HG03558 (cell line): ENCODE data around the gene CX3CR1.

Experiments
- ATAC-seq: cut with Tn5 transposase; IDR thresholded peaks from one replicate; pipeline ENCODE4 v1.9.1; 2021; ENCODE audit warnings: moderate number of reproducible peaks; ENCODE audit not compliant: unreplicated experiment; ENCODE audit errors: extremely low read depth

CX3CR1 gene

DNA sequence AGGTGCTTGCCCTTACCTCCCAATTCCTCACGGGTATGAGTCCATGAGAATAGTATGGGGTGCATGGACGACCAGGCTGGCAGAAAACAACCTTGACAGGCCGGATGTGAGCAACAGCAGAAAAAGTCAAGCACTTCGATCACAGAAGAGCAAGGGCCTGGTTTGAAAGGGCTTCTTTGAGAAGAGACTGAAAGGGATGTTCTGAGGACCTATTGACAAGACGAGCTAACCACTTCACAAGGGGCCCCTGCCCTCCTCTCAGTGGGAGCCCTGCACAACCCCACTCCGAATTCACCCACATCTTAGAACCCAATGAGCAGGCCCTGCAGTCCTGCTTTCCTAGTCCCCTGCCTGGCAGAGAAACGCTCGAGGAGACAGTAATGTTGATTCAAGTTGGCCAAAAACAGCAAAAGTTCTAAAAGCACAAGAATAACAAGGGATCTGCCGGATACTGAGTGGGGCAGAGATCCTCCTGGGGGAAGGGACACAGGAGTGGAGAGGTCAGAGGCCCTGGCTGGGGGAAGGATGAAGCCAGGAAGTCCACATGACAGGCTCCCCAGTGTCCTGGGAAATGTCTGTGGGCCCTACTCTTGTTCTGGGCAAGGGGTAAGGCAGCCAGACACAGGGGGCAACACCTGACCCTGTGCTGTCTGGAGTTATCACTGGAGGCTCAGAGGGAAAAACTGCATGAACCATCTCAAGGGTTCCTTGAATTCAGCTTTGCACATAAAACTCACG is 14.8 kb upstream of the CX3CR1 start:
- no peak for ATAC-seq

DNA sequence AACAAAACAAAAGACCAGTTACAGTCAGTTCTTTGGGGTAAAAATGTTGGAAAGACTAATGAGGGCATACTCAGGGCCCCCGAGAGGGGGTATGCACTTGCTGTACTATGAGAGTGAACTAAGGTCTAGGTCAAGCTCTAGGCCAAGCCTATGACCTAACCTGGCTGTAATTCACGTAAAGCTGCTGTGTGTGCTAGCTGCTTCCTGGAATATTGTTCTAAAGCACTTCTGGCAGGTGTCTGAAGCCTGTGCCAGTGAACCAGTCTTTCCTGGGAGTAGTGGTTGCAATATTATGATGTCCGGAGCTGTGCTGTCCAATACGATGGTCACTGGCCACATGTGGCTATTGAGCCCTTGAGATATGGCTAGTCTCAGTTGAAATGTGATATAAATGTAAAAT is 13.1 kb upstream of the CX3CR1 start:
- ATAC-seq: no peak

DNA sequence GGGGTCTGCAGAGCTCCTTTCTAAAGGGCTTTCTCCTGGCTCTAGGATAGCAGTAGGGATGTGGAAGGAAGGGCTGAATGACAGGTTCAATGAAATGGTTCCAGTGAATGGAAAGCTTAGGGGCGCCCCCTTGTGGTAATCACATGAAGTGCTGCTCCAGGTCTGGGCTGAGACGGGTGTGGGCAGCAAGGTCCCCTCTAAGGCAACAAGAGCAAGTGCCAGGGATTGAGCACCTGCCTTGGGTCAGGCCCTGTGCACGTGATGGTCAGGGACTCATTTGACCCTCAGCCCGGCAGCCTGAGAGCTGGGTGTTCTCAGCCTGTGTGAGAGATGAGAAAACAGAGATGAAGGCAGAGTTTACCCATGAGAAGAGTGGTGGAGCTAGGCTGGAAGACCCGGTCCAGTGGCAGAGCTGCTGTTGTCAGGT is 12.1 kb upstream of the CX3CR1 start:
- no peak for ATAC-seq

DNA sequence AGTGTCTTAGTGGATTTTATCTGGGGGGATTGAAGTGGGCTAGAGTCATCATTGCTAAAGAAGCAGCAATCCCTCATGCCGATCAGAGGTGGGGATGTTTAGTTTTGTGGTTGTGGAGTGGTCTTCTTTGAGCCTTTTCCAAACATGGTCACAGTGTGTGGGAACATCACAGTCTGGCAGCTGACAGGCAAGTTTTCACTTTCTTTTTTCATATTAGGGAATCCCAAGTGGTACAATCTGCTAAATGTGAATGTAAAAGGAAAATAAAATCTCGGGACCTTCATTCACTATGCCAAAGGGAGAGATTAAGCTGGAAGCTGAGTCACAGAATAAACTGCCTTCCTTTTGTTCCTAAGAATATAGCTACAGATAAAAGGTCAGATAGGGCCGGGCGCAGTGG is 10.4 kb upstream of the CX3CR1 start:
- no peak for ATAC-seq

DNA sequence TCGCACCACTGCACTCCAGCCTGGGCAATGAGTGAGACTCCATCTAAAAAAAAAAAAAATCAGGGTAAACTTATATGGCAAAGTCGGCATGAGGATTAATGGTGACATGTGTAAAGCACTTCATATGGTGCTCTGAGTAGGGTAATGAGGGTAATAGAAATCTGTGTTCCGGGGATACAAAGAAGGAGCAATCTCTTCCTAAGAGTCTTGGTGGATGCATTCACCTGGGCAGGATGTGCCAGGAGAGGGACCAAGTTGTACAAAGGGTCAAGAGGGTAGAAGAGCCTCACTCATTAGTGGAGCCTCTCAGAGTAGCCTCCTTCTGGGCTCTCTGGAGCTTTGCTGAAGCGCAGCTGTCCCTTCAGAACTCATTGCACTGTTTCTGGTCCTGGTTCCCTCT is 9.3 kb upstream of the CX3CR1 start:
- ATAC-seq: no peak

DNA sequence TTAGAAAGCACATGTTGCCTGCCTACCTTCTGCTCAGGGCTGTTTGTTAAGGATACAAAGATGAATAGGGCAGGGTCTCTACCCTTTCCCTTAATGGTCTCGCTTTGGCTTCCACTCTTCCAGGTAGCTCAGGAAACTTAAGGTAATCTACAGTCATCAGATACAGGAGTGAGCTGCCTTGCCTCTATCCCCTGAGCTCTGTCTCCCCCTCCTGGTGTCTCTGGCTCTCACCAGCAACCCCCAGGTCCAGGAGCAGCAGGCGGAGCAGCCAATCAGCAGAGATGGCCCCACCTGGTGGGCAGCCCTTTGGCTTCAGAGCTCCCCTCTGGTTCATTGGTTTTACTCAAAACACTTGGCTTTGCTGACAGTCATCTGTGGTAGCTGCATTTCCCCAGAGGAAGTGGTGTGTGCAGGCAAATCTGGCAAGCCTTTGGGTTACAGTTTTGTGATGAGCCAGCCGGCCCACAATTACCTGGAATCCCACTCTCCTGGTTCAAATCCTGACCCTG is 8.5 kb upstream of the CX3CR1 start:
- ATAC-seq: peak; percentile 96

DNA sequence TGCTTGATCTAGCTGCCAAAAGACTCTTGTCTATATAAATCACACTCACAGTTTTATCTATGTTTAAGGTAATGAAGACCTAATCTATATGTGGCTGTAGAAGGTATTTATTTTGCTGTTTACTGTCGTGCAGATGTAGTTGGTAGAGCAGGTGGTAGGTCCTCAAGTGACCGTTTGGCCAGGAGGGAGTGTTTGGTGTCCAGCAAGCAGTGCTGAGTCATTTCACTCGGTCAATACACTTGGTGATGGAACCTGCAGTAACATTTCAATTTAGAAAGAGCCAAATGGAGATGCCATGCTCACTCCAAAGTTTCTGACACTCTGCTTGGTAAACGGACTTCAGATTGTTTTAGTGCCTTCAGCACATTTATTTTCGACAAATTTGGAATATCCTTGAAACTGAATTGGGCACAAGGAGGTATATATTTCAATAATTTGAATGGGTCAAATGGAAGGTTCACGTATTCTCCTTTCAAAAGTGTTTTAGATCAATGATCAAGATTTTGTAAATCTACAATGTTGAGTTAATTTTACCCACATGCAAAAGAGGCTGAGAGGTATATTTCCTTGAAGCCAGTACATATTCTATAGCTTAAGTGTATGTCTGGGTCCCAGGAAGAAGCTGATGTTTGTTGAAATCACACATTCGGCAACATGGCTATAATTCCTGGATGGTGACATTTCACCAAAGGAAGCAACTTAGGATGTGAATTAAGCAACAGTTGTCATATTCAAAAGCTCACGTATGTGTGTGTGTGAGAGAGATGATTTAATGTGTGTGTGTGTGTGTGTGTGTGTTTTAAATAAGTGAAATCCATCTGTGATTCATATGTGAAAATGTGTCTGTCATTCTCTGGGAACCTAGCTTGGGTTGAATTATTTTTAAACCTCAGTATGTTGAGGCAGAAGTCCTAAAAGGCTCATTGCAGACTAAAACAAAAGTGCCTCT is 7.7 kb upstream of the CX3CR1 start:
- ATAC-seq: no peak

DNA sequence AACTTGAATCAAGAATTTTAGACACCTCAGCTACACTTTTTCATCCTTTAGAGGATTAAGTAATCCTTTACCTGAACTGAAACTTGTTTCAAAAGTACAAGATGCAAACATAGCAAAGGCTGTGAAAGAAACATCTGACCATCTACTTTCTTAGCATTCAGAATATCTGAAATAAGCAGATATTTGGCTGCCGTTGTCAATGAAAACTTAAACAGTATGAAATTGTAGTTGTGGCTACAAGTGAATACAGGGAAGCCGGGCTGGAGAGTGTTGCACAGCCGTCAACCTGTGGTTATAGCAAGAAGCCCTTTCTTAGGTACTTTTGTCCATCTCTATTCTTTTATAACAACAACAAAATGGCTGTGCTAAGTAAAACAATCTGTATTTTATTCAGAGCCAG is 6.9 kb upstream of the CX3CR1 start:
- ATAC-seq: no peak

DNA sequence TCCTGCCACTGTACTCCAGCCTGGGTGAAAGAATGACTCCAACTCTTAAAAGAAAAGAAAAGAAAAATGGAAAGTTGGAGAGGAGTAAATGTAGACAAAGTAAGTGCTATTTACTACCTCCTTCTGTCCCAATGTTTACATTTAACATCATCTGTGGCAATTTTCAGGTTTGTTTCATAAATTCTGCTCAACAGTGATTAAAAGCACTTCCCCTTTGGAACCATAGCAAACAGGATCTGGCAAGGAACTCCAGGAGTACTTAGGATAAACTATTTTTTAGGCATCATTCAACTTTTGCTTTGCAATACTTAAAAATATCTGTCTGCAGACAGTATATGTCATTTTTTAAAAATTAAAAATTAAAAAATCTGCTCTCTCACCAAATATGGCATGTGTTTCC is 5.5 kb upstream of the CX3CR1 start:
- no peak for ATAC-seq

DNA sequence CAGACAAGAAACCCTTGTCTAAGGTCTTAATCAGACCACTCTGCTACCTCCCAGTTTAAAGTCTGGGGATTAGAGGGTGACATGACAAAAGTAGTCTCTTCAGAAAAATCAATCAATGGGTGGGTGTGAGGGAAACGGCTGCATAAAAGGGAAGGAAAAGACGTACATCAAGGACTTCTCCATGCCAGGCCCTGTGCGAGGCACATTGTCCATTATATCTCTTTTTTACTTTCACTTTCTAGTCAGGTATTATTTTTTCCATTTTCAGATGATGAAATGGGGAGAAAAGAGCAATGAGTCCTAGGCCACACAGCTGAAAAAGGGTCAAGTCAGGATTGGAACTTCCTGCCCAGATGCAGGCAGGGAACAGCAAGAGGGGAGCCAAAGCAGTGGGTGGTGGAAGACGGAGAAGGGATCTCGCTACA is 4.6 kb upstream of the CX3CR1 start:
- no peak for ATAC-seq

DNA sequence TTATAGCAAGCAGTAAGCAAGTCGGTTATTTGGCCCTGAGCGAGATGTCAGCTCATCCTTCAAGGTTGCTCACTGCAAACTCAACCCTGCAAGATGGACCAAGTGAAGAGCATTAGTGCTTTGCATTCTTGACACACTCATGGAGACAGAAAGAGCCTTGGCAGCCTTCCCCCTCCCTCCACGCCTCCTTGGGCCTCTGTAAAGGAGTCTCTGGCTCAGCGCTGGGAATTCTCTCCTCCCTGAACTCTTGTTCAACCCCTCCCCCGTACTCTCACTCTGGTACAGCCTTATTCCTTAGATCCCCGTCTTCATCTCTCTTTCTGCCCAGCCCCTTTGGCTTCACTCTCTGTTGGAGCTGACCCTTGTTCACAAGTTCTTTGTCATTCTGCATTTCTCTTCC is 2.2 kb upstream of the CX3CR1 start:
- ATAC-seq: no peak

DNA sequence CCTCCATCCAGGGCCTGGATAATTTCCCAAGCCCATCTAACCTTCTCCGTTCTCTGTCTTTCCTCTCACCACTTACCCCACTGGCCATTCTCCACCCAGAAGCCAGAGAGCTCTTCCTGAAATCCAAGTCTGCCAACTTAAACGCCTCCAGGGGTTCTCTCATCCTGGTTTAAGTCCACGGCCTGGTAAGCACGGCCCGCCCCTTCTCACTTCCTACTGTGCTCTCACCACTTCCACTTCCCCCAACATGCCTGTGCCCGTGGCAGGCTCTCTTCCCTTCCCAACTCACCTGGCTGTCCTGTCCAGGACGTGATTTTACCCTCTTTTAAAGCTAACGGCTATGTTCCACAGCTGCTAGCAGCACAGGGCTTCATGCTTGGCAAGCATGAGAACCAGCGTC is 1.7 kb upstream of the CX3CR1 start:
- no peak for ATAC-seq

DNA sequence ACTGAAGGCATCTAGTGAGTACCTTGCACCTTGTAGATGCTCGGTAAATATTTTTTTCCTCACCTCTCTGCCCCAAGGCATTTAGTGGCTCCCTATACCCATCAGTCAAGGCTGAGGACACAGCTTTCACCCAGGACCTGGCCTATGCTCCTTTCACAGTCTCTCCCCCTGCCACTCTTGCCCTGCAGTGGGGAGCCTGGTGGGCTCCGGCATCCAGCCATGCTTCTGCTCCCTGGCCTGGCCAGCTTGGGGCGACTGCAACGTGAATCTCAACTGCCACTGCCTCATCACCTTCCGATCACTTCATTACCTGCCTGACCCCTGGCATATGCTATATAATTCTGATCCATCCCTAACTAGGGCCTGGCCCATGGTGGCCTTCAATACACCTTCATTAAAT is 735 bp upstream of the CX3CR1 start:
- ATAC-seq: no peak

DNA sequence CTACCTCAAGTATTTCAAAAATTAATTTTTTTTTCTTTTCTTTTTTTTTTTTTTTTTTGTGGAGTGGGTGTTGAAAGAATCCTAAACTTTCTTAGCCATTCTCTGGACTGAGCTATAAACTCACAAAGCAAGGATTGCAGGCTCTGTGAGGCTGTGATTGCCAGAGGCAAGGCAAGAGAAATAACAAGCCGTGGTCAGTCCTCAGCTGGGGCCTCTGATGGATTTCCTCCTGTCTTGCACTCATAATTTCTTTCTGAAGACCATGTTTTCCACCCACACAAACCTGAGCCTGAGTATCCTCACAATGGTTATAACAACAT is 1.3 kb downstream of the CX3CR1 start:
- no peak for ATAC-seq

DNA sequence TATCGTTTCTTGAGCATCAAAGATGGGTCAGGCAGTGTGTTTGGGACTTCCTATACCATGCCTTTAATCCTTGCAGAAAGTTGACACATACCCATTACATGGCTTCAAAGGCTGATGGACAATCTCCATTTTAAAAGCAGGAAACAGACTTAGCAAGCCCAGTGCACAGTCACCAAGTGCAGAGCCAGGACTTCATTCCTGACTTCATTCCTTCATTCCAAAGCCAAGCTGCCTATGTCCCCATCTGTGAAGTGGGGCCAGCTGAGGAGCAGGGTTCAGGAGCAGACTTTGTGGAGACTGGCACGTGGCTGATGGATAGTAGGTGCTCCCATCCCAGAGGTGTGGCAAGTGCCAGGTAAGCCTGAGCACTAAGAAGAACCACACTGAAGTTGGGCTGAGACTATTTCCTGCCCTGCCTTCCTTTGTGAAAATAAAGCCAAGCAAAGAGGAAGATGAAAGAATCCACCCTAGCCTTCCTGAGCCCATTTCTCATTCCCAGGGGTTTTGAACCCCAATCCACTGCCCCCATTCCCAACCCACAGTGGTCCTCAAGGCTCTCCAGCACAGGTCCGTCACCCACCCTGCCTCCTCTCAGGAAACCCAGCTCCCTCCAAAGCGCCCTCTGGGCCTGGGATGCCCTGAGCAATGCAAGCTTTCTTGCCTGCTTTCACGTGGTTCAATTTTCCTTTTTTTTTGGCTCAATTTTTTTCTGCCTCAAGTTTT is 1.8 kb downstream of the CX3CR1 start:
- ATAC-seq: no peak

DNA sequence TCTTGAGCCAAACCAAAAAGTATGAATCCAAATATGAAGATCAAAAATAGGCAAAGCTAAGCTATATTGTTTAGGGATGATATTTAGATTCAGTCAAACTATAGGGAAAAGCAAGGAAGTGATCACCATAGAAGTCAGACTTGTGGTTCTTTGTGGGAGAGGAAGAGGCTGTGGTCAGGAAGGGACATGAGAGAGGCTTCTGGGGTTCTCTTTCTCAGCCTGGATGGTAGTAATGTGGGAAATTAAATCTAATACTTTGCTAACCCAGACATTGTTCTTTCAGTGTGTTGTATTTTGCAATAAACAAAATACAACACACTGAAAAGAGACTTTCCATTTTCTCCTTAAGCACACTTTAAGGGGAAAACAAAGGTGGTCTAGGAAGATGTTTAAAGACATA is 3.1 kb downstream of the CX3CR1 start:
- no peak for ATAC-seq

DNA sequence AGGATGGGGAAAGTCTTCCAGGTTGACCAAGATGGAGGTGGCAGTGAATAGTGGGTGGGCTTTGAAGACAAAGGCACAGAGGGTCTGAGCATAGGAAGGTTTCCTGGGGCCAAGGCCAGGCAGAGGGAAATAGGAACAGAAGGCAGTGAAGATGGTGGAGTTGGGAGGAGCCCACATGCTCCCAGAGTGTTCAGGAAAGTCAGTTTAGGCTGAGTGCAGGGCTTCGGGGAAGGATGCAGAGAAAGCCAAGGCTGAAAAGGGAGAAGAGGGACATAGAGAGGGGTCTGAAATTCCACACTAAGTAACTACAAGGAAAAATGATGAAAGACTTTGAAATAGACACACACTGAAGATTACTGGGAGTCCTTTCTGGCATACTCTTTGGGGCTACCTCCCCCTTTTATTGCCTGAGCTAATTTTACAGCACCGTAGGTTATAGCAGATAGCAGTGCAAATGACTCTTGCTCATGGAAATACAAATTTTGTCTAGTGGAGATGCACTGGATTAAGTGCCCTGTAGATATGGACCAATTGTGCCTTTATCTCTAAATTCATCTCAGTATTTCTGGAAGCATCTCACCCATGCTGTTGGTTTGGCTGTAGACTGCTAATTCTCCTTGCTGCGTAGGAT is 3.8 kb downstream of the CX3CR1 start:
- ATAC-seq: no peak

DNA sequence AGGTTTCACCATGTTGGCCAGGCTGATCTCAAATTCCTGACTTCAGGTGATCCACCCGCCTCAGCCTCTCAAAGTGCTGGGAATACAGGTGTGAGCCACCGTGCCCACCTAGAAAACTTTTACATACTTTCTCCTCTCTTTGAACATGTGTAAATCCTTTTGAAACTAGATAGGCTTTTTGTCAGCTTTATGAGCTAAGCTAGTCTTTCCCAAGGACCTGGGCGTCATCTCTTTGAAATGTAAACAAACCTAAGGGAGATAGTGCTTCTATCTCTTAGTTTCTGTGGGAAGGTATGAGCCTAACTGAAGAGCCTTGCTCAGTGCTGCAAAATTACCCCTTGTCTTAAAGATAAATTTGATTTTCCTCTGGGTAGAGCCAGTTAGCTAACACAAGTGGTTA is 4.8 kb downstream of the CX3CR1 start:
- no peak for ATAC-seq

DNA sequence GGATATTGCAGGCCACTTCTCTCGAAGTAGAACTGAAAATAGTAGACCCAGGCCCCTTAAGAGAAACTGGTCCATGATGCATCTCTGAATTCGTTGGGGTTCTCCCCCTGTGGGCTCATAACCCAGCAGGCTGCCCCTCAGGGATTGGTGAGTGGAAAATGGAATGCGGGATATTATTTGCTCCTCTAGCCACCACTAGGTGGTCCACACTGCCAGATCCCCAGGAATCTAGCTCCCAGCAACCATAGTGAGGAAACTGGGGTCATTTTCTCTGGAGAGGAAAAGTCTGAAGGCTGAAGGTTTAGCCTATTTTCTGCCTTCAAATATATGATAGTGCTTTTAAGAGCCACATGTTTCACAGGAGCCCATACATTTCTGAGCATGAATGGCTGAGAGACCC is 6.7 kb downstream of the CX3CR1 start:
- ATAC-seq: no peak

DNA sequence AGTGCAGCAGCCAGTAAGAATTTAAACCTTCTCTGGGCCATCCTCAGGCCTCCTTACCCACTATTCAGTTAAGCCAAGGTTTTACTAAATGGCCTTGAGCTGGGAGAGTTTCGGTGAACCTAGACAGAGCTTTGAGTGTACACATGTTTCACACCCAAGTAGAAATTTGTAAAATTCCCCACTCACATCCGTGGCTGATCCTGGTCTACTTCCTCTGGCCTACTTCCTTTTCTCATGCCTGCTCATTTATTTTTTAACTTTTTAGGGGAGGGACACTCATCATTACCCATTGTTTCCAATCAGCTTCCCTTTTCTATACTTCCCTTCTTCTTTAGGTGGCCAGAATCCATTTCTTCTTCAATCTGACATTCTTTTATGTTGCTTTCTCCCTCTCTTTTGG is 7.6 kb downstream of the CX3CR1 start:
- ATAC-seq: no peak
